HepG2 (cell line): ENCODE measurements around the gene CNOT1. TPM values are rescaled to one million over a fixed set of nuclear protein-coding genes. Genes with fewer than 3 reads are reported as not detected.

Experiments used
- ATAC-seq: fragments of 200-7000 bp; cut with Tn5 transposase; 3 replicates; pipeline ENCODE4 v1.9.1; 2020; ENCODE audit warnings: mild to moderate bottlenecking, moderate library complexity
- BruUV-seq: library from RNA; stranded (reverse); fragments of 400-500 nt; replicated peaks from 2 replicates; lab custom pipeline; 2021; lab: Mats Ljungman, UMichigan
- CTCF ChIA-PET: fragments of 300-600 bp; formaldehyde crosslinking; extraction: SDS; loops from one replicate; lab custom pipeline; 2021; ENCODE audit warnings: low total read pairs, inconsistent platforms, low intra/inter-chr PET ratio; lab: Yijun Ruan, JAX
- POLR2A ChIA-PET: fragments of 350-600 bp; sonication (Branson Sonifier 250); formaldehyde crosslinking; loops from one replicate; lab custom pipeline; 2020; ENCODE audit warnings: antibody characterized with exemption, inconsistent platforms; lab: Yijun Ruan, JAX
- DNase-seq: peaks from one replicate; pipeline ENCODE4 v3.0.0-alpha.2; 2015; ENCODE audit warnings: low spot score
- FAIRE-seq: peaks from 3 replicates; lab custom pipeline; 2011; peaks lifted over from hg19 to GRCh38; lab: Jason Lieb, UNC
- H2AFZ ChIP-seq: one replicate; pipeline ENCODE4 v1.6.1; 2011; ENCODE audit warnings: low read length, inconsistent platforms
- H3K27ac ChIP-seq: fragments of 300-600 bp; 3 replicates; pipeline ENCODE4 v1.8.0; 2011; ENCODE audit warnings: mixed run types, mild to moderate bottlenecking, mixed read lengths, low read length, inconsistent platforms; ENCODE audit not compliant: insufficient read depth; ENCODE audit errors: extremely low read length
- H3K27me3 ChIP-seq, 2 experiments: fragments of 200-600 bp in 1 of 2; 2 replicates in 1 of 2; 3 replicates in 1 of 2; pipeline versions ENCODE4 v1.6.0 to v1.8.0; 2011; ENCODE audit warnings: low read length in 2 of 2, mild to moderate bottlenecking in 2 of 2, moderate library complexity in 2 of 2, inconsistent platforms in 1 of 2; ENCODE audit not compliant: insufficient read depth in 2 of 2, control insufficient read depth in 1 of 2
- H3K36me3 ChIP-seq, 2 experiments: fragments of 200-600 bp in 1 of 2; replicated peaks in 1 of 2; 2 replicates in 1 of 2; 3 replicates in 1 of 2; pipeline versions ENCODE4 v1.5.1 to v1.8.0; 2011; ENCODE audit warnings: low read length in 2 of 2, inconsistent platforms in 1 of 2; ENCODE audit not compliant: insufficient read depth in 2 of 2, control insufficient read depth in 1 of 2
- H3K4me1 ChIP-seq: 2 replicates; pipeline ENCODE4 v1.5.1; 2012; ENCODE audit warnings: low read length, inconsistent platforms; ENCODE audit not compliant: insufficient read depth
- H3K4me2 ChIP-seq: 2 replicates; pipeline ENCODE4 v1.6.0; 2011; ENCODE audit warnings: low read depth, low read length, inconsistent platforms
- H3K4me3 ChIP-seq, 3 experiments: fragments of 200-600 bp in 1 of 3; sonication (generic), shearing (Covaris generic) in 1 of 3; replicated peaks in 1 of 3; 2 replicates each; pipeline ENCODE4 v1.5.1; 2011 to 2016; ENCODE audit warnings: low read length in 3 of 3, inconsistent platforms in 2 of 3, low read depth in 2 of 3, mild to moderate bottlenecking in 2 of 3, control low read depth in 1 of 3, mixed read lengths in 1 of 3; ENCODE audit not compliant: insufficient read depth in 1 of 3
- H3K79me2 ChIP-seq: one replicate; pipeline ENCODE4 v1.6.1; 2011; ENCODE audit warnings: low read length, inconsistent platforms; ENCODE audit not compliant: insufficient read depth
- H3K9ac ChIP-seq: 2 replicates; pipeline ENCODE4 v1.6.0; 2011; ENCODE audit warnings: mild to moderate bottlenecking, low read depth, low read length, inconsistent platforms; ENCODE audit not compliant: insufficient read depth
- H3K9me3 ChIP-seq: 2 replicates; pipeline ENCODE4 v1.5.1; 2012; ENCODE audit warnings: mild to moderate bottlenecking, low read length
- H4K20me1 ChIP-seq: 2 replicates; pipeline ENCODE4 v1.6.0; 2011; ENCODE audit warnings: inconsistent platforms, mild to moderate bottlenecking, low read length, moderate library complexity; ENCODE audit not compliant: insufficient read depth
- AGO2 ChIP-seq: fragments of 200-400 bp; formaldehyde crosslinking; optimal IDR thresholded peaks from 2 replicates; pipeline ENCODE3; 2017; ENCODE audit warnings: mild to moderate bottlenecking, low read depth, low read length, moderate library complexity
- ARNT ChIP-seq: fragments of 450-650 bp; IDR thresholded peaks from 2 replicates; pipeline ENCODE4 v1.6.1; 2017
- DNMT1 ChIP-seq: sonication (generic); formaldehyde crosslinking; IDR thresholded peaks from 2 replicates; pipeline ENCODE4 v1.5.1; 2020; ENCODE audit warnings: mild to moderate bottlenecking, missing genetic modification reagents
- NCOR1 ChIP-seq: fragments of 200-600 bp; sonication (generic); IDR thresholded peaks from 2 replicates; pipeline ENCODE4 v1.7.0; 2017; ENCODE audit warnings: antibody characterized with exemption, low read length, borderline replicate concordance
- PAF1 ChIP-seq: IDR thresholded peaks from 2 replicates; pipeline ENCODE4 v1.6.1; 2016; ENCODE audit warnings: missing genetic modification reagents, missing compliant biosample characterization
- ZNF407 ChIP-seq: sonication (generic); formaldehyde crosslinking; IDR thresholded peaks from one replicate; pipeline ENCODE4 v1.5.1; 2020; ENCODE audit warnings: mild to moderate bottlenecking, missing genetic modification reagents; ENCODE audit errors: not compliant biosample characterization
- WGBS: methylation state at CpG from one replicate; pipeline ENCODE4 v1.1.6; 2017; ENCODE audit warnings: low lambda C conversion rate; 5-methylcytosine and 5-hydroxymethylcytosine counted together
- in situ Hi-C: cut with HindIII; loops from 2 replicates; pipeline ENCODE4 v1.10.0; 2017; ENCODE audit warnings: low pct_unique_long_range_greater_than_20kb; ENCODE audit not compliant: extremely low pct_ligation_motif_present
- intact Hi-C: fragments of 100-400 bp; cut with micrococcal nuclease; formaldehyde crosslinking; loops from one replicate; pipeline ENCODE4 v1.10.0; 2022; ENCODE audit not compliant: unreplicated experiment
- polyA plus RNA-seq, 8 experiments: library from polyadenylated mRNA; depleted of rRNA in 3 of 8; stranded (reverse) in 7 of 8; unstranded in 1 of 8; fragments of >200 nt; fragmentation: Illumina TruSeq in 4 of 8; extraction: Trizol in 4 of 8; gene quantifications; 2 replicates each; pipeline versions ENCODE4 v1.2.1 to v1.2.3, GENCODE V29; 2011 to 2016; ENCODE audit warnings: low read depth in 4 of 8, missing spikeins in 1 of 8, mixed read lengths in 1 of 8; ENCODE audit not compliant: insufficient read depth in 1 of 8
- total RNA-seq, 5 experiments: library from RNA; depleted of rRNA; stranded (reverse); fragments of >200 nt; fragmentation: Illumina TruSeq; extraction: Trizol; gene quantifications; 2 replicates each; pipeline ENCODE4 v1.2.3, GENCODE V29; 2016; ENCODE audit warnings: low read depth in 1 of 5

The CNOT1 gene
- total and polyA plus RNA-seq, 2 of the 13 experiments (the other 11 are each of a cell fraction or from before 2014, with no cell fraction given), result 188 to 232 TPM

GRCh38 chr16:58670177-58670576 lies 40.6 kb upstream of the CNOT1 start (continued):
- TF ChIP-seq ZNF407 (CRISPR knock-in tag) (no peak), NCOR1 (no peak), ARNT (no peak)

- Histone ChIP-seq H3K27me3 (no peaks in the 10 kb centered on the region), H3K4me1 (peaks cover 16% of the 10 kb centered on the region), H3K9me3 (no peaks in the 10 kb centered on the region), H2AFZ (no peak overlapping the region), H3K4me2 (no peak overlapping the region), H3K9ac (no peak overlapping the region), H4K20me1 (no peaks in the 10 kb centered on the region), H3K36me3 (peaks cover 0 to 5% of the 10 kb centered on the region in 2 experiments; a peak in 3 of 5 replicates), H3K4me3 (no peak overlapping the region), H3K27ac (no peak overlapping the region), H3K79me2 (no peaks in the 10 kb centered on the region)
- intact Hi-C loops, result no loop called here
- no peak for DNase-seq
- in situ Hi-C loops, result no loop called here
- CTCF ChIA-PET, result no interaction called here
- no peak for FAIRE-seq
- 96% methylated on average over 8 of the region's 8 CpGs for WGBS
- ATAC-seq, result no peak
- 0 out of 2 replicates have a peak, but pooled peaks have one; percentile 66 for TF ChIP-seq PAF1 (CRISPR knock-in tag)
- TF ChIP-seq AGO2, result peak; percentile 79
- TF ChIP-seq DNMT1, result no peak
- no TSS peak for BruUV-seq
- POLR2A ChIA-PET, result interaction anchor here (1.2 kb wide), 1 partner anchor 91 kb away, joined by 4 read pairs; no protein-coding TSS in a partner anchor
Observed at GRCh38 chr16:58665200-58665599, 35.6 kb upstream of the CNOT1 start.
